Kidney epithelial cell (primary cell): ENCODE measurements around the gene IGFBP2. TPM values are rescaled to one million over a fixed set of nuclear protein-coding genes. Genes with fewer than 3 reads are reported as not detected.

Source experiments
- DNase-seq: peaks from one replicate; pipeline ENCODE4 v3.0.0-alpha.2; 2010; ENCODE audit warnings: low read depth
- H3K27me3 ChIP-seq: 2 replicates; pipeline ENCODE4 v1.6.0; 2011; ENCODE audit warnings: low read length; ENCODE audit not compliant: control insufficient read depth, insufficient read depth
- H3K36me3 ChIP-seq: 2 replicates; pipeline ENCODE4 v1.5.1; 2011; ENCODE audit warnings: low read length; ENCODE audit not compliant: control insufficient read depth, insufficient read depth
- H3K4me3 ChIP-seq: 2 replicates; pipeline ENCODE4 v1.5.1; 2011; ENCODE audit warnings: low read depth, mild to moderate bottlenecking, control low read depth, low read length
- total RNA-seq: library from RNA; depleted of rRNA; stranded (reverse); fragments of >200 nt; gene quantifications from 2 replicates; pipeline ENCODE4 v1.2.3, GENCODE V29; 2015
- TF ChIP-seq, protein P1 (sequence below): IDR thresholded peaks from 2 replicates; pipeline ENCODE4 v1.5.1; 2011; ENCODE audit warnings: mild to moderate bottlenecking, moderate library complexity, low read length, control low read depth, inconsistent platforms; ENCODE audit not compliant: insufficient read depth, poor library complexity, severe bottlenecking

The IGFBP2 gene
- total RNA-seq, 1 donor from 2014 or later, result 298 TPM

DNA sequence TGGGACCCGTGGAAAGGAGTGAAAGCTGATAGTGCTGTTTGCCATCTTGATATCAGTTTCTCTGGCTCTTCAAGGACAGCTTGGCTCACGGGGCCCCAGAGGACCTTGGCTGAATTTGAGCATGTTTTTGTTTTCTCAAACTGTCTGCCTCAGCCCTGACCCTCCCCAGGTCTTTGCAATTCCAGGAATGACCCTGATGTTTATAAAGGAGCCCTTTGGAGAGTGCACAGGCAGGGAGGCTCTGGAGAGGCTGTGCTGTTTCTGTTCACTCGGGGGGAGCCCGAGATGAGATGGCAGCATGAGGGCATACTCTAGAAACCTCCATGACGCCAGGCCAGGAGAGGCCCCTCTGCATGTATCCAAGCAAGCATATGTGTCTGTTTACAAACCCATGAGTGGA is 16.4 kb downstream of the IGFBP2 start:
- TF ChIP-seq, protein P1, sequence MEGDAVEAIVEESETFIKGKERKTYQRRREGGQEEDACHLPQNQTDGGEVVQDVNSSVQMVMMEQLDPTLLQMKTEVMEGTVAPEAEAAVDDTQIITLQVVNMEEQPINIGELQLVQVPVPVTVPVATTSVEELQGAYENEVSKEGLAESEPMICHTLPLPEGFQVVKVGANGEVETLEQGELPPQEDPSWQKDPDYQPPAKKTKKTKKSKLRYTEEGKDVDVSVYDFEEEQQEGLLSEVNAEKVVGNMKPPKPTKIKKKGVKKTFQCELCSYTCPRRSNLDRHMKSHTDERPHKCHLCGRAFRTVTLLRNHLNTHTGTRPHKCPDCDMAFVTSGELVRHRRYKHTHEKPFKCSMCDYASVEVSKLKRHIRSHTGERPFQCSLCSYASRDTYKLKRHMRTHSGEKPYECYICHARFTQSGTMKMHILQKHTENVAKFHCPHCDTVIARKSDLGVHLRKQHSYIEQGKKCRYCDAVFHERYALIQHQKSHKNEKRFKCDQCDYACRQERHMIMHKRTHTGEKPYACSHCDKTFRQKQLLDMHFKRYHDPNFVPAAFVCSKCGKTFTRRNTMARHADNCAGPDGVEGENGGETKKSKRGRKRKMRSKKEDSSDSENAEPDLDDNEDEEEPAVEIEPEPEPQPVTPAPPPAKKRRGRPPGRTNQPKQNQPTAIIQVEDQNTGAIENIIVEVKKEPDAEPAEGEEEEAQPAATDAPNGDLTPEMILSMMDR, result no peak
- Histone ChIP-seq H3K4me3 (no peak overlapping the region), H3K36me3 (no peaks in the 10 kb centered on the region), H3K27me3 (no peaks in the 10 kb centered on the region)
- DNase-seq, result no peak

DNA sequence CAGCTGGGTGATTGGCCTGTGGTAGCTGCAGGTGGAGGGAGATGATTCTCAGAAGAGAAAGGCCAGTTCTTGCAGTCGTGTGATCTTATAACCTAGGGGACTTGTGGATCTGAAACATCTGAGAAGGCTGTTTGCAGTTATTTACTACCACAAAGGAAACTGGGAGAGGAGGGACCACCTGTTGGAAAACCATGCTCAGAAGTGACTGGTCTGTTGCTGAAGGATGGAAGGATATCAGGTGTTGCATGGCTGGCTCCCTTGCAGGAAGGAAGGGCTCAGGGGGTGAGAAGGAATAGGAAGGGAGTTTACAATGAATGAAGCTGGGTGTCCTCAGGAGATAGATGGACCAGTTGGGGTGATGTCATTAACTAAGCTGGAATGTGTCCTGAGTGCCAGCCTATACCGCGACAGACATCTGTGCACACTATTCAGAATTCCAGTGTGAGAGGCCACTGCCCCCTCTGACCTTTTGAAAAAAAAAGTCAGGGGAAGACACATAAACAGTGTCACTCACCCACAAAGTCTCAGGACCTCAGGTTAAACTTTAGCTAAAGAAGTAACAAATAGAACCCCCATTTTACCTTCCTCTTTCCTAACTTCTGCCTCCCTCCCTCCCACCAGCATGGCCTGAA is 17.5 kb downstream of the IGFBP2 start:
- TF ChIP-seq, protein P1, result no peak
- H3K4me3 ChIP-seq, result no peak overlapping the region

DNA sequence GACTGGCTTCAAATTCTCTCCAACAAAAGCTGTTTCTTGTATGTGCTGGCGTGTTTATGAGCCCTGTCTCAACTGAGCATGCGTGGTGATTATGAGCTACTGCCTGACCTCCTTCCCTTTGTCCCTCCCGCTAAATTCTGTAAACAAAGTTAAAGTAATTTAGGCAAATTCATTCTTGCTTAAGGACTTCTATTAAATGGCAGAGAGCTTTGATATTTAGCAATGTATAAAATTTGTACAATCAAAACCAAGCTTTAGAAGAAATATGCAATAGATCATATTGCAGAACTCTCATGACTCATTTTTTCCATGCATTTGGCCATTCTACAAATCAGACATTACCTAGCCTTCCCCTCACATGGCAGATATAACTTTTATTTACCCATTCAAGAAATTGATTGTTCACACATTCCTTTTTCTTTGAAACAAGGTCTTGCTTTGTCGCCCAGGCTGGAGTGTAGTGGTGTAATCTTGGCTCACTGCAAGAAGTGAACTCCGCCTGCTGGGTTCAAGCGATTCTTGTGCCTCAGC is 18.2 kb downstream of the IGFBP2 start:
- DNase-seq, result no peak
- no peak overlapping the region for H3K4me3 ChIP-seq
- TF ChIP-seq, protein P1, result no peak
- H3K36me3 ChIP-seq, result no peaks in the 10 kb centered on the region
- H3K27me3 ChIP-seq, result no peaks in the 10 kb centered on the region

More for the DNA sequence above, 17.5 kb downstream of the IGFBP2 start:
- no peaks in the 10 kb centered on the region for H3K27me3 ChIP-seq
- H3K36me3 ChIP-seq, result no peaks in the 10 kb centered on the region
- no peak for DNase-seq

DNA sequence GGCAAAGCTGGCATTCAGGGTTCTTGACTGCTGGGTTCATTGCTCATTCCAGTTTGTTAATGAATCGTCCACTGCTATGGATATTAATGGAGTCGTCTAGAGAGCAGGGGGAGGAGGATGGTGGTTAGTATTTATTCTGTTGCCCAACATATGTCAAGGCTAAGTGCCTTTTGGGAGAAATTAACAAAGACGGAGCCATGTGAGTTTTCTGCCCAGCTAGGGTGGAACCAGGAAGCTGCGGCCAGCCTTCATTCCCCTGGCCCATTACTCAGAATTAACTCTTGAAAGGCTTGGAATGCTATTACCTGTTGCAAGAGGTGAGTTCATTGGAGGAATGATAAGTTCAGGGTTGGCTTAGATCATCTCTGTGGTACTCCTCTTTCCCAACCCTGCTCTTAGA is 19.3 kb downstream of the IGFBP2 start:
- TF ChIP-seq, protein P1, result no peak
- H3K27me3 ChIP-seq, result no peaks in the 10 kb centered on the region
- H3K36me3 ChIP-seq, result no peaks in the 10 kb centered on the region
- DNase-seq, result no peak
- H3K4me3 ChIP-seq, result no peak overlapping the region

DNA sequence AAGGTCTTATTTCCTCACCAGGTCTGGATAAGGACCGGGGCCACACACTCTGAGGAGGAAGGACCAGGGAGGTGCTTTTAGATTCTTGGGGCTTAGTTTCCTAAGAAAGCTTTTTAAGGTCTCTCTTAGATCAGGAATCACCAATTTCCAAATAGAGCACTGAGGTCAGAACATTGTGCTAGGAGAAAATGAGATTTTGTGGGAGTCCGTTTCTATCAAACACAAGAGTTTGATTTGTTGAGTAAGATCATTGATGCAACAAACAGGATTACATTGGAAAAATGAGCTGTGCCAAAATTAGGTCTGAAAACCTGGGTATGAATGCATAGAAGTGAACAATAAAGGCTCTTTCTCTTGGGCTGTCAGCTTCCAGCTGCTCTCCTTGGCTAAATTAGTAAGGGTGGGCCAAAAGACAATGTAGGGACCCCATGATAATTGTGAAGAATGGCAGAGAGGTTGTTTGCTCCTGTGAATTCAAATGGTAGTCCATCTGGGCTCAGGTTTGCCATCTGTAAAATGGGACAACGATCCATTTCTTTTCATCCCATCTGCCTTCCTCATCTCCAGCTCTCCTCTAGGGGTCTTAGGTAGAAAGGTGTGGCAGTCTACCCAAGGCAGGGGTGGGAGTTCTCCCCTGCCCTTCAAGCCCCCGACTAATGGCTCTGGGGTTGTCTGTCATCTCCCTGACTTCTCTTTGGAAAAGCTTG is 20.0 kb downstream of the IGFBP2 start:
- no peak for DNase-seq
- no peaks in the 10 kb centered on the region for H3K27me3 ChIP-seq
- H3K4me3 ChIP-seq, result no peak overlapping the region
- H3K36me3 ChIP-seq, result no peaks in the 10 kb centered on the region
- TF ChIP-seq, protein P1, result no peak
